GM19035 (cell line): ENCODE measurements around the gene OXSR1.
"Not testable (repeated sequence)": the region's sequence is repeated elsewhere in the genome, so short reads cannot be mapped to it uniquely, and the experiment has no call there.

Experiments
- ATAC-seq: cut with Tn5 transposase; IDR thresholded peaks from one replicate; pipeline ENCODE4 v1.9.1; 2021; ENCODE audit not compliant: unreplicated experiment

OXSR1 gene

DNA sequence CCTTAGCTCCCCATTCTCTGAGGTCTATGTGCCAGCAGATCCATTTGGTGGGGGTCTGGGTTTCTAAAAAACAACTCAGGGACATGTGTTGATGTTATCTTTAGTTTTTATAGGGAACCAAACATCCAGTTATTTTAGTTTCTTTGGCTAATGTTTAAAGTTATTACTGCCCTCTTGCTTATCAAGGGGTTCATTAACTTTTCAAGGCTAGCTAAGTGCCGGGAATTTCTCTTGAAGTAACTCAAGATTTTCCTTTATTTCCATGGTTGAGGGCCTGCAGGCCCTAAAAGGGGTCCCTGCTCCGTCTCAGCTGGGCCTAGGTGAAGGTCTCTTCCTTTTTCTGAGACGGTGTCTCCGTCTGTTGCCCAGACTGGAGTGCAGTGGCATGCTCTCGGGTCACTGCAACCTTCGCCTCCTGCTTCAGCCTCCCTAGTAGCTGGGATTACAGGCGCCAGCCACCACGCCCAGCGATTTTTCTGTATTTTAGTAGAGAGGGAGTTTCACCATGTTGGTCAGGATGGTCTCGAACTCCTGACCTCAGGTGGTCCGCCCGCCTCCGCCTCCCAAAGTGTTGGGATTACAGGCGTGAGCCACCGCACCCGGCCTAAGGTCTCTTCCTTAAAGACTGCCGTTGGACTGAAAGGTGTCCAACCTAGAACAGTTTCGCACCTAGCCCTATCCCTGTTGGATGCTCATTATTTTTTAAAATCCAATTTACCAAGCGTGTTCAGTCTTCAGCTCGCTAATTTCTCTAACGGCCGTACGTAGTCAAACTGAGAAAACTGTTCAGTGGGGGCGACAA, 1.3 kb upstream of the OXSR1 start:
- peak; percentile 0 for ATAC-seq

GRCh38 chr3:38164643-38164951, 740 bp upstream of the OXSR1 start:
- ATAC-seq, result no peak

DNA sequence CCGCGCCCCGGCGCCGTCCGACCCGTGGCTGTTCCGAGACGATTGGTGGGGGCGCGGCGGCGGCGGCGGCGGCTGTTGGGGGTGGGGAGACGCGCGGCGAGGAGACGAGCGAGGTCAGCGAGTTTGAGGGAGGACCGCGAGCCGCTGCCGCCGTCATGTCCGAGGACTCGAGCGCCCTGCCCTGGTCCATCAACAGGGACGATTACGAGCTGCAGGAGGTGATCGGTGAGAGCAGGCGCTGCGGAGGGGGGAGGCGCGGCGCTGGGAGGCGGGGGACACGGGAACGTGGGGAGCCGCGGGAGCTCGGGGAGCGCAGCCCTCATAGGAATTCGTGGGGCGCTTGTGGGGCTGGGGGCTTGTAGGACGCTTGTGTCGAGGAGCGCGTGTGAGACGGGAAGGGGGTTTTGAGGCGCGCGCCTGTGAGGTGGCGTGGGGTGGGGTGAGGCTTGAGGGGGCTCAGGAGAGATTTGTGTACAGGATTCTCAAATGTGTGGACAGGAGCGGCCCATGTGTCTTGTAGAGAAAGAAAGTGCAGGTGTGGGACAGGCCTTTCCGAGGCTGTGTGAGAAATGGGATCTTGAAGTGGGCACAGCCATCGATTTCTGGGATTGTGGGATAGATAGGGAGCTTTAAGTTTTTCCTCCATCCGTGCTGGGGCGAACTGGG, 518 bp downstream of the OXSR1 start:
- ATAC-seq, result no peak

- ATAC-seq, result no peak
Observed at GRCh38 chr3:38167591-38167990, 2.3 kb downstream of the OXSR1 start.

DNA sequence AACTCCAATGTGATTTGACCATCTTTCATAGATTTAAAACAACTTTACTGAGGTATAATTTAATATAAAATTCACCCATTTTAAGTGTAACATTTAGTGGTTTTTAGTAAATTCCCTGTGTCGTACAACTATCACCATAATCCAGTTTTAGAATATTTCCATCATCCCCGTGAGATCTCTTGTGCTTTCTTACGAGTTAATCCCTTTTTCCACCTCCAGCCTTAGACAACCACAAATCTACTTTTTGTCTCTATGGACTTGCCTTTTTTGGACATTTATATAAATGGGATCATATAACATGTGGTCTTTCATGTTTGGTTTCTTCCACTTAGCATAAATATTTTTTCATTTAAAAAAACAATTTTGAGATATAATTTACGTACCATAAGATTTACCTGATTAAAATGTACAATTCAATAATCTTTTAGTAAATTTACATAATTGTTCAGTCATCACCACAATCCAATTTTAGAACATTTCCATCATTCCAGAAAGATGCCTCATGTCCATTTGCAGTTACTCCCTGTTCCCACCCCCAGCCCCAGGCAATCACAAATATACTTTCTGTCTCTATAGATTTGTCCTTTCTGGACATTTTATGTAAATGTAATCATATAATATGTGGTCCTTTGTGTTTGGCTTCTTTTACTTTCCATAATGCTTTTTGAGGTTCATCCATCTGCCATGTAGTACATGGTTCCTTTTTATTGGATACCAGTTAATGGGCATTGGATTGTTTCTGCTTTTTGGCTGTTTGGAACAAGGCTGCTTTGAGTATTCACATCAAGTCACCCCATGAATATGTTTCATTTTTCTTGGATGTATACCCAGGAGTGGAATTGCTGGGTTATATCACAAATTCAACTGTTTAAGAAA, 3.1 kb downstream of the OXSR1 start:
- no peak for ATAC-seq

DNA sequence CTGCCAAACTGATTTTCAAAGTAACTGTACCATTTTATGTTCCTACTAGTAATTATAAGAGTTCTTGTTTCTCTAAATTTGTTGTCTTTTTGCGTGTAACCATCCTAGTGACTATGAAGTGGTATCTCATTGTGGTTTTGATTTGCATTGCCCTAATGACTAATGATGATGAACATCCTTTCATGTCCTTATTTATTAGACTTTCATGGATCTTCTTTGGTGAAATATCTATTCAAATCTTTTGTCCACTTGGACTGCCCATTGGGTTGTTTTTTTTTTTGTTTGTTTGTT, 3.6 kb downstream of the OXSR1 start:
- no peak for ATAC-seq

- ATAC-seq, result no peak
Observed at GRCh38 chr3:38170722-38171121, 5.4 kb downstream of the OXSR1 start.

DNA sequence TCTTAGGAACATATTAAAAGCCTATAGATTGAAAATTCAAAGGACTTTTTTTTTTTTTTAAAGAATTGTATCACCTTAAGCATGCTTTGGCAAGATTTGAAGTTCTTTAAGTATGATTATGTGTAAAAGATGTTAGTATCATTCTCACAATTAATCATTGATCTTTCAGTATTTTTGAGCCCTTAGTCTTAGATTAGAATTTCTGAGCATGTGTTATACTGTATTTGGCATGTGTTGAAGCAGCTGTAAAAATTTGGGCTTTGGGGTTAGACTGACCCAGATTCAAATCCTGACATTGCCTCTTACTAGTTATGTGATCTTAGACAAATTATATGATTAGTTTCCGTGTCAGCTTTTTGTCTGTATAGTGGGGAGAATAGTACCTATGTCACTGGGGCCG, 6.3 kb downstream of the OXSR1 start:
- ATAC-seq, result no peak

GRCh38 chr3:38173834-38174418, 8.6 kb downstream of the OXSR1 start:
- ATAC-seq, result no peak

- no peak for ATAC-seq
Observed at GRCh38 chr3:38177181-38177580, 11.8 kb downstream of the OXSR1 start.

DNA sequence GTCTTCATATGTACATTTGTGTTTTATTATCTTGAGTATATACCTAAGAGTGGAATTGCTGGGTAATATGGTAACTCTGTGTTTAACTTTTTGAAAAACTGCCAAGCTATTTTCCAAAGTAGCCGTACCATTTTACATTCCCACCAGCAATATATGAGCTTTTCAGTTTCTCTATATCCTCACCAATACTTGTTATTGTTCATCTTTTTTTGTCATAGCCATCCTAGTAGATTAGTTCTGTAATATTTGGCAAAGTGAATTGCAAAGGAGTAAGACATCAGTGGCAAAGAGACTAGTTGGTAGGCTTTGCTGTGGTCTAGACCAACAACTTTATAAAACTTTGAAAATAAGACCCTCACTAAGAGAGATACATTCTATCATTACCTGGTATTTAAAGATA, 21.4 kb downstream of the OXSR1 start:
- no peak for ATAC-seq

DNA sequence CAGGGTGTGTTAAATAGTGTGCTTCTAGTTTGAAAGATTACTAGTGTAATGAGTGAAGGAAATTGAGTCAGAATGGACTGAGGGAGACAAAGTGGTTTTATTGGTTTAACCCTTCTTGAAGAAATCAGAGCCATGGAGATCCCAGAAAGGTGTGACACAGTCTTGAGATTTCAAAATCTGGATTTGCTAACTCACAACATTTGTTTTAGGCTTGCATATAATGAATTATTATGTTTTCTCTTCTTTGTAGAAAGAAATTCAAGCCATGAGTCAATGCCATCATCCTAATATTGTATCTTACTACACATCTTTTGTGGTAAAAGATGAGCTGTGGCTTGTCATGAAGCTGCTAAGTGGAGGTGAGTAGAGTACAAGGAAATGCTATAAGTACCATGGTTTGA, 25.1 kb downstream of the OXSR1 start:
- ATAC-seq, result no peak

DNA sequence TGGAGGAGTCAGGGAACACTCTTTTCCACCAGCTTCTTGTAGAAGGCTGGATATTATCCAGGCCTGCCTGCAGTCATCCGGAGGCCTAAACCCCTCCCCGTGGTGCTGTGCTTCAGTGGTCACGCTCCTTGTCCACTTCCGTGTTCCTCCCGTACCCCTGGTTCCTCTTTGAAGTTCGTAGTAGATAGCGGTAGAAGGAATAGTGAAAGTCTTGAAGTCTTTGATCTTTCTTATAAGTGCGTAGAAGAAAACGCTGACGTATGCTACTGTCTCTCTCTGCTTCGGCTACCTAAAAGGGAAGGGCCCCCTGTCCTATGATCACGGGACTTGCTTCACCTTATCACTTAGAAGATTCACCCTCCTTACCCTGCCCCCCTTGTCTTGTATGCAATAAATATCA, 37.6 kb downstream of the OXSR1 start:
- not testable (repeated sequence) for ATAC-seq

- no peak for ATAC-seq
Observed at GRCh38 chr3:38203690-38204089, 38.4 kb downstream of the OXSR1 start.

DNA sequence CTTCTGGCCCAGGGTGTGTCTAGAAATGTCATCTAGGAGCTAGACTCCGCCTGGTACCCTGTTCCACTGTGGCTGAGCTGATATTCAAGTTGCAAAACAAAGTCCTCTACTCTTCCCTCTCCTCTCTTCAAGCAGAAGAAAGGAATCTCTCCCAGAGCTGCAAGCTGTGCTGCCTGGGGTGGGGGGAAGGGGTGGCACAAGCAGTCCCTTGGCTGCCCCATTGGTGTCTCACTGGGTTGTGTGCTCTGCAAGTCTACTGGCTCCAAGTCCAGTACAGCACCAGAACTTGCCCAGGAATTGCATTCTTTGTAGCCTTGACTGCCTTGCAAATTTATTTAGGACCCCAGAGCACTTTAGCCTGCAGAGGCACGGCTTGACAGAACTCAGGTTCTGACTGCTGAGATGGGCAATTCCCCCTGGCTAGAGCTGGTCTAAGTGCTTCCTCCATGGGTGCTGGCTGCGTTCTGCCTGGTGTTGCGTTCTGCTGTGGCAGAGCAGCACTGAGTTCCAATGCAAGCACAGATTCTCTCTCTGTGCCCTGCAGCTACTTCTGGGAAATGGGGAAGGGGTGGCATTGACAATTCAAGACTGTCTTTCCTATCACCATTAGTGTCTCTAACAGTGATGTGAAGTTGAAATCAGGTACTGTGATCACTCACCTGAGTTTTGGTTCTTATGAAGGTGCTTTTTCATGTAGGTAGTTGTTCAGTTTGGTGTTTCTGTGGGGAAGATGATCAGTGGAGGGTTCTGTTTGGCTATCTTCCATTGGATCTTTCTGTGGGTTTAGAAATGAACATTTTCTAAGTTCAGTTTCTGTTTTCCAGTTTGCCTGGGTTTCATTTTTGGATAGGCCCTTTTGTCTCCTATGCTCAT, 39.5 kb downstream of the OXSR1 start:
- no peak for ATAC-seq

DNA sequence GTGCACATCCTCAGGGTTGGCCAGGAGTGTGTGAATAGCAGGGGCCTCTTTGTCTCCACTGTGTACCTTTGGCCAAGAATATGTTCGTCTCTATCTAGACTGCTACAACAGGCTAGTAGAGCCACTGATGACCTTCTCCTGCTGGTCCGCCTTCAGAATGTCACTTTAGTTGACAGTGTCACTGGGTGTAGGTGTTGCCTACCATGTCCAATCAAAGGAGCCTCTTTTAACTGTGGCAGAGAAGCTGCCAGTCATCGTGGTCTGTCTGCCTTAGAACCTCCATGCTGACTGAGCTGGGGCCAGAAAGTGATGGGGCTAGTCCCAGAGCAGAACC, 40.1 kb downstream of the OXSR1 start:
- no peak for ATAC-seq

DNA sequence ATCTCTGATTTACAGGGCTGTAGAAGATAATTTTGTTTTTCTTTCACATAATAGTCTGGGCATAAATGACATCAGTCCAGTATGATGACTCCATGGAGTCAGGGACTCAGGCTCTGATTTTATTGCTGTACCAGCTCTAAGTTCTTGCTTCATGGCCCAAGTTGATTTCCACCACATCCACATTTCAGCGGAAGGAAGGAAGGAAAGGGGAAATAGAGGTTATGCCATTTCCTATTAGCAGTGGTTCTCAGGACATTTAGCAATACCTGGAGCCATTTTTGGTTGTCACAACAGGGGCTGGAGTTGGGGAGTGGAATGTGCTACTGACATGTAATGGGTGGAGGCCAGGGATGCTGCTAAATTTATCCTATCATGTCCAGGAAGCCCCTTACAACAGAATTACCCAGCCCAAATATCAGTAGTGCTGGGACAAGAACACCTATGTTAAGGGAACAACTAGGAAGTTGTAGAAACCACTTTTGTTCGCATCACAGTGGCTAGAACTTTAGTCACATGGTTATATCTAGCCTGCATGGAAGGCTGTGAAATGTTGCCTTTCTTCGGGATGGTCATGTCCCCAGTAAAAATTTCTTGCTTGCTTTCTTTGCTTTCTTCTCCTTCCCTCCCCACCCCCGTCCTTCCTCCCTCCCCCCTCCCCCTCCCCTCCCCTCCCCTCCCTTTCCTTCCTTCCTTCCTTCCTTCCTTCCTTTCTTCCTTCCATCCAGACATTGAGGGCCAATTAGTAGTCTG, 42.1 kb downstream of the OXSR1 start:
- no peak for ATAC-seq

DNA sequence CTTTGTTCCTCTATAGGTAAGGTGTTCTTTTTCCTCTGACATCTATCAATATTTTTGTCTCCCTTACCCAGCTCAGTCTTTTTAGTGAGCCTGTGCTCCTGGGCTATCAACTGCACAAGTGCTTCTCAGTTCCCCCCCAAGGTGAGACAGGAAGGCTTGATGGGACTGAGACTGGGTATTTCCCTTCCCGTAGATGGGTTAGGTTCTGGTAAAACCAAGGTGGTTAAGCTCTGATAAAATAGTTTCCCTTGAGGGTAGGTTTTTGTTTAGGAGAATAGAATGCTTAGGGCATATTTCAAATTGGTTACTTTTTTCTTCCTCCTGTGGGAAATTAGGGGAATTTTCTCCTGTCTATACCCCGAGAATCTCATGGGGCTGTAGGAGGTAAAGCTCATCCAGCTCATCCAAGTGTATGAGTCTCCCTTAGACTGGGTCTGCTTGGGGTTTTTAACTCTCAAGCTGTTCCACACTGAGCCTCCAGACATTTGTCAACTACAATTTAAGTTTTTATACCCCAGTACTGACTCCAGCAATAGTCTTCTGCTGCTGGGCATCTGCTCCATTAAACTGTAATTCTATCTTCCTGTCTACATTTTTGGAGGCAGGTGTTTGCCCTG, 44.9 kb downstream of the OXSR1 start:
- peak; percentile 89 for ATAC-seq

DNA sequence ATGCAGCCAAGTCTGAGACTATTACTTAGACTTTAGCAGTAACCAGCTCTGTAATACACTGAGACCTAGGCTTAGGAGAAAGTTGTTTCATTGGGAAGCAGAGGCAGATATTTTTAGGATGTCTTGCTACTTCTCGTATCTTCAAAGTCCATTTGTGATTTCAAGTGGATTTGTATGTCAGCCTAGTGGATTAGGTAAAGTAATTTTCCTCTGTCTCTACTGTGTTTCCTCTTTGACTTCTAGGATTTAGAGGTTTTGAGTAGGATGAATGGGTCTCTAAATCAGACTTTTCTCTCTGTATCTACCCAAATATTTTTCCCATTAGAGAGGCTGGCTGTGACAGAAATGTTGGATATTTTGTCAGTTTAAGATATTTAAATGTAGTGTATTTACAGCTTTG, 46.8 kb downstream of the OXSR1 start:
- ATAC-seq, result no peak

GRCh38 chr3:38214560-38214959, 49.2 kb downstream of the OXSR1 start:
- no peak for ATAC-seq
